GM12873 (cell line): ENCODE data around the gene CCDC137.
A peak's percentile ranks its signal among the peaks of the same experiment; 100 is the strongest.

Source experiments
- CTCF ChIP-seq: IDR thresholded peaks from 2 replicates; pipeline ENCODE4 v1.5.1; 2012; ENCODE audit warnings: low read depth, mild to moderate bottlenecking, moderate library complexity, low read length, control low read depth; ENCODE audit not compliant: insufficient read depth; ENCODE audit errors: missing control alignments

CCDC137 gene

GRCh38 chr17:81691608-81692007, 25.1 kb downstream of the CCDC137 start:
- TF ChIP-seq CTCF: no peak

- TF ChIP-seq CTCF: peak; percentile 9
Observed at GRCh38 chr17:81693509-81694210, 27.1 kb downstream of the CCDC137 start.

- no peak for TF ChIP-seq CTCF
Observed at GRCh38 chr17:81694810-81695209, 28.3 kb downstream of the CCDC137 start.

GRCh38 chr17:81695211-81695610, 28.7 kb downstream of the CCDC137 start:
- TF ChIP-seq CTCF: no peak

- TF ChIP-seq CTCF: no peak
Observed at GRCh38 chr17:81695801-81696200, 29.3 kb downstream of the CCDC137 start.

GRCh38 chr17:81696218-81696941, 29.8 kb downstream of the CCDC137 start:
- TF ChIP-seq CTCF: no peak

- no peak for TF ChIP-seq CTCF
Observed at GRCh38 chr17:81697261-81698044, 30.9 kb downstream of the CCDC137 start.
